ENCODE measurements around the gene LCN12. TPM values are rescaled to one million over a fixed set of nuclear protein-coding genes. Genes with fewer than 3 reads are reported as not detected.

The LCN12 gene
- total RNA-seq, 1 donor from 2014 or later, result 1.5 TPM

DNA sequence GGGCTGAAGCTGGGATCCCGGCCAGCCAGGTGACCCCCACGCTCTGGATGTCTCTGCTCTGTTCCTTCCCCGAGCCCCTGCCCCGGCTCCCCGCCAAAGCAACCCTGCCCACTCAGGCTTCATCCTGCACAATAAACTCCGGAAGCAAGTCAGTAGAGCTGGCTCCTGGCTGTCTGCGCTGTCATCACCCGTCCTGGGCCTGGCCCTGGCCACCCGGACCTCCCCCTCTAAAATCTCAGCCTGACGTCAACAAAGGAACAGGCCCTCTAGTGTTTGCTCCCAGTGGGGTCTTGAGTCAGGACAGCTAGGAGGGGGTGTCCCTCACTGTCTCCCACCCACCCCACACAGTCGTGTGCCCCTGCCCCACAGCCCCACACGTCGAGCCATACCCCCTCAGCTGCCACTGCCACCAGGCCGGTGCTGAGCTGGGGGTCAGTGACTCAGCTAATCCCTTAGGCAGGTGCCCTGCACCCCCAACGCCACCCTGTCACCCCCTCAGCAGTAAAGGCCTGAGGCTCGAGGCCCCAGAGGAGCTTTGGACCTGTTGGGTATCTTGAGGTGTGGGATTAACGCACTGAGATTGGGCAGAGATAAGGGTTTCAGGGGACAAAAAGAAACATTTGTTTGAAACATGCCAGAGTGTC, 29.6 kb downstream of the LCN12 start:
- Mint-ChIP-seq H3K4me3 (ENCODE audit: unreplicated experiment) (no peak overlapping the region), H3K9me3 (ENCODE audit: unreplicated experiment) (no peaks in the 10 kb centered on the region), H3K4me1 (ENCODE audit: unreplicated experiment) (peaks cover 2% of the 10 kb centered on the region), H3K36me3 (ENCODE audit: low read depth, unreplicated experiment) (peaks cover 9% of the 10 kb centered on the region), H3K27me3 (ENCODE audit: unreplicated experiment) (peaks cover 15% of the 10 kb centered on the region), H3K27ac (ENCODE audit: unreplicated experiment) (no peak overlapping the region)
- TF ChIP-seq, protein P1, sequence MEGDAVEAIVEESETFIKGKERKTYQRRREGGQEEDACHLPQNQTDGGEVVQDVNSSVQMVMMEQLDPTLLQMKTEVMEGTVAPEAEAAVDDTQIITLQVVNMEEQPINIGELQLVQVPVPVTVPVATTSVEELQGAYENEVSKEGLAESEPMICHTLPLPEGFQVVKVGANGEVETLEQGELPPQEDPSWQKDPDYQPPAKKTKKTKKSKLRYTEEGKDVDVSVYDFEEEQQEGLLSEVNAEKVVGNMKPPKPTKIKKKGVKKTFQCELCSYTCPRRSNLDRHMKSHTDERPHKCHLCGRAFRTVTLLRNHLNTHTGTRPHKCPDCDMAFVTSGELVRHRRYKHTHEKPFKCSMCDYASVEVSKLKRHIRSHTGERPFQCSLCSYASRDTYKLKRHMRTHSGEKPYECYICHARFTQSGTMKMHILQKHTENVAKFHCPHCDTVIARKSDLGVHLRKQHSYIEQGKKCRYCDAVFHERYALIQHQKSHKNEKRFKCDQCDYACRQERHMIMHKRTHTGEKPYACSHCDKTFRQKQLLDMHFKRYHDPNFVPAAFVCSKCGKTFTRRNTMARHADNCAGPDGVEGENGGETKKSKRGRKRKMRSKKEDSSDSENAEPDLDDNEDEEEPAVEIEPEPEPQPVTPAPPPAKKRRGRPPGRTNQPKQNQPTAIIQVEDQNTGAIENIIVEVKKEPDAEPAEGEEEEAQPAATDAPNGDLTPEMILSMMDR (IDR thresholded peaks at IDR 0.05; ENCODE audit: unreplicated experiment), result no peak
- DNase-seq (ENCODE audit: low spot score), result no peak

DNA sequence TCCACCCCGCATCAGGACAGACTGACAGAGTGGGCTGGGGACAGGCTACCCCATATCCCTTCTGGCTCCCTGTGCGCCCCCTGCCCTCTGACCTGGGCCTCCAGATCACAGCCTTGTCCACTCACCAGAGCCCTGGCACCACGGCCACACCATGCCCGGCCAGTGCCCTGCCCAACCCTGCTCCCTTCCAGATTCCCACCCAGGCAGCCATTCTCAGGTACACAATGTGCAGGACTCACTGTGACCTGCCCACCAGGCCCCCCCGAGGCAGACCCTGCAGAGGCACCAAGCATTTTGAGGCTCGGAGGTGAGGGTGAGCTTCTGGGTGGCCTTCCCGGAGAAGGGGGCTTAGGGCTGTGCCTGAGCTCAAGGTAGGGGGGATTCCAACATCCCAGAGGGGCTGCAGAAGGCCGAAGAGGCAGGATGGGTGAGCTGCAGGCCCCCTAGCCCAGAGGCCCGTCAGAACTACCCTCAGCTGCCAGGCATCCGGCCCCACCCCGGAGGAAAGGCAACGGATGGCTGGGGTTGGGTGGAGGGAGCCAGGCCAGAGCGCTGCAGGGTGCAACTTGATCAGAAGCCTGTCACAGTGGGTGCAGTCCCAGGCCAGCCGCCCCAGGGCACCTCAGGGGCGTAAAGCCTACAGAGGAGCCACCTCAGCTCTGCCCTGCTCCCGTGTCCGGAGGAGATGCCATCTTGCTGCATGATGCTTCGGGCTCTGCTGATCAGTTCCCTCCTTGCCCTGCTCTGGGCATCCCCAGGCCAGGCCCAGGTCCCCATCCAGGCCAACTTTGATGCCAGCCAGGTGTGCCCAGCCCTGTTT, 30.4 kb downstream of the LCN12 start, which contains the start of gene LCNL1:
TSS of gene LCNL1 (plus strand) at position 762 of the 820 bp plus-strand sequence. CDS start 594 bp downstream, outside the sequence.
- peak within 1 kb of the TSS; percentile 52 for H3K4me3 Mint-ChIP-seq (ENCODE audit: unreplicated experiment)
- peaks cover 14% of the 10 kb centered on the region for H3K27me3 Mint-ChIP-seq (ENCODE audit: unreplicated experiment)
- no peaks in the 10 kb centered on the region for H3K9me3 Mint-ChIP-seq (ENCODE audit: unreplicated experiment)
- DNase-seq (ENCODE audit: low spot score), result no peak
- TF ChIP-seq, protein P1 (IDR thresholded peaks at IDR 0.05; ENCODE audit: unreplicated experiment), result no peak
- H3K4me1 Mint-ChIP-seq (ENCODE audit: unreplicated experiment), result peaks cover 2% of the 10 kb centered on the region
- H3K36me3 Mint-ChIP-seq (ENCODE audit: low read depth, unreplicated experiment), result peaks cover 9% of the 10 kb centered on the region
- H3K27ac Mint-ChIP-seq (ENCODE audit: unreplicated experiment), result no peak within 1 kb of the TSS

DNA sequence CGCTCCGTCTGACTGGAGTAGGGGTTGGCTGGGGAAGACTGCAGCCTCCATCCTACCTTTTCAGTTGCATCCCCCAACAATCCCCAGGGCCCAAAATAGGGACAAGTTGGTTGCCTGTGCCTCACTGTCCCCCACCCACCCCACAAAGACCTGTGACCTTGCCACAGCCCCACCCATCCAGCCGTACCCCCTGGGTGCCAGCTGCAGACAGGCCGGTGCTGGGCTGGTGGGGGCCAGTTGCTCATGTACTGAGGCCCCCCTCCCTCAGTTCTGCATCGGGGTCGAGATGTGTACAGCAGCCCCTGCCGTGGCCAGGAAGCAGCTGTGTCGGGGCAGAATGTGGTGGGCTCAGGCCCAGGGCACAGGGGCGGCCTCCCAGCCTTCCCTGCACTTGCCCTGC, 31.1 kb downstream of the LCN12 start:
- no peaks in the 10 kb centered on the region for H3K9me3 Mint-ChIP-seq (ENCODE audit: unreplicated experiment)
- TF ChIP-seq, protein P1 (IDR thresholded peaks at IDR 0.05; ENCODE audit: unreplicated experiment), result no peak
- H3K27ac Mint-ChIP-seq (ENCODE audit: unreplicated experiment), result no peak overlapping the region
- H3K27me3 Mint-ChIP-seq (ENCODE audit: unreplicated experiment), result peaks cover 14% of the 10 kb centered on the region
- peaks cover 2% of the 10 kb centered on the region for H3K4me1 Mint-ChIP-seq (ENCODE audit: unreplicated experiment)
- H3K36me3 Mint-ChIP-seq (ENCODE audit: low read depth, unreplicated experiment), result peaks cover 9% of the 10 kb centered on the region
- DNase-seq (ENCODE audit: low spot score), result no peak
- no peak overlapping the region for H3K4me3 Mint-ChIP-seq (ENCODE audit: unreplicated experiment)

DNA sequence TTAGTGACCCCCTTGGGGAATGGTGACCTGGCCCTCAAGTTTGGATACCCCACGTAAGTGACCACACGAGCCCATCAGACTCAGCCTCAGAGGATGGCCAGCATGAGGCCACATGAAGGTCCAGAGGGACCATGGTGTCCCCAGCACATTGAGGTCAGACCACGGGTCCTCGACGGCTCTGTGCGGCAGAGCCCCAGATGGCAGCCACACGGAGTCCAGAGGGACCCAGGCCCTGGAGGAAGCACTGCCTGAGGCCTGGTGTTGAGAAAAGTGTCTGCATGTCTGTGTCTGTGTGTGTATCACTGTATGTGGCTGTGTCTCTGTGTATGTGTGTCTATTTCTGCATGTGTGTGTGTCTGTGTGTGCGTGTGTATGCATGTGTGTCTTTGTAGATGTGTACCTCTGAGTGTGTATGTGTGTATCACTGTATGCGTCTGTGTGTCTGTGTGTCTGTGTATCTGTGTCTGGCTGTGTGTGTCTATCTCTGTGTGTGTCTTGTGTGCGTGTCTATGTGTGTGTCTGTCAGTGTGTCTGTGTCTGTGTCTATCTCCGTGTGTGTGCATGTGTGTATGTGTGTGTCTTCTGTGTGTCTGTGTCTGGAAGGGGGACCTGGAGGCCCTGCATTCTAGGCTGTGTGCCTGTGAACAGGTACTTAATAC, 31.7 kb downstream of the LCN12 start:
- Mint-ChIP-seq H3K4me3 (ENCODE audit: unreplicated experiment) (peak overlapping the region; percentile 52), H3K27ac (ENCODE audit: unreplicated experiment) (no peak overlapping the region)

More for the DNA sequence above, 31.7 kb downstream of the LCN12 start:
- Mint-ChIP-seq H3K27me3 (ENCODE audit: unreplicated experiment) (peaks cover 14% of the 10 kb centered on the region), H3K36me3 (ENCODE audit: low read depth, unreplicated experiment) (peaks cover 9% of the 10 kb centered on the region), H3K4me1 (ENCODE audit: unreplicated experiment) (peaks cover 2% of the 10 kb centered on the region), H3K9me3 (ENCODE audit: unreplicated experiment) (no peaks in the 10 kb centered on the region)
- no peak for DNase-seq (ENCODE audit: low spot score)
- TF ChIP-seq, protein P1 (IDR thresholded peaks at IDR 0.05; ENCODE audit: unreplicated experiment), result no peak

Measured in endothelial cell (in vitro differentiated cells).